GM23338 (cell line): ENCODE data around the gene GGA1. TPM values are rescaled to one million over a fixed set of nuclear protein-coding genes. Genes with fewer than 3 reads are reported as not detected.

ENCODE experiments used
- ATAC-seq: fragments of 200-7000 bp; cut with Tn5 transposase; 3 replicates; pipeline ENCODE4 v1.9.1; 2020
- DNase-seq: peaks from one replicate; pipeline ENCODE4 v3.0.0-alpha.2; 2015; ENCODE audit warnings: low spot score
- H2AFZ ChIP-seq: fragments of 200-600 bp; sonication (generic); 2 replicates; pipeline ENCODE4 v1.8.0; 2016; ENCODE audit warnings: antibody characterized with exemption, mild to moderate bottlenecking, moderate library complexity
- H3F3A ChIP-seq: fragments of 200-600 bp; sonication (generic); replicated peaks from 2 replicates; pipeline ENCODE4 v1.8.0; 2017; ENCODE audit warnings: antibody characterized with exemption, mixed run types, low read depth
- H3K27ac ChIP-seq: fragments of 200-600 bp; sonication (generic); 2 replicates; pipeline ENCODE4 v1.6.1; 2016; ENCODE audit warnings: low read depth
- H3K27me3 ChIP-seq: fragments of 200-600 bp; sonication (generic); 2 replicates; pipeline ENCODE4 v1.8.0; 2016; ENCODE audit warnings: mild to moderate bottlenecking, mixed run types, moderate library complexity; ENCODE audit not compliant: insufficient read depth
- H3K36me3 ChIP-seq: fragments of 200-600 bp; sonication (generic); 2 replicates; pipeline ENCODE4 v1.8.0; 2016; ENCODE audit warnings: mild to moderate bottlenecking; ENCODE audit not compliant: insufficient read depth
- H3K4me1 ChIP-seq: fragments of 200-600 bp; sonication (generic); 2 replicates; pipeline ENCODE4 v1.8.0; 2016; ENCODE audit warnings: mild to moderate bottlenecking, moderate library complexity; ENCODE audit not compliant: insufficient read depth
- H3K4me2 ChIP-seq: fragments of 200-600 bp; sonication (generic); 2 replicates; pipeline ENCODE4 v1.7.1; 2017; ENCODE audit warnings: mixed run types
- H3K4me3 ChIP-seq: fragments of 200-600 bp; sonication (generic); 2 replicates; pipeline ENCODE4 v1.6.1; 2016; ENCODE audit warnings: mixed run types
- H3K79me2 ChIP-seq: fragments of 200-600 bp; sonication (generic); replicated peaks from 2 replicates; pipeline ENCODE4 v1.8.0; 2017; ENCODE audit warnings: mild to moderate bottlenecking; ENCODE audit not compliant: insufficient read depth
- H3K9me2 ChIP-seq: fragments of 200-600 bp; sonication (generic); 2 replicates; pipeline ENCODE4 v1.8.0; 2017; ENCODE audit not compliant: insufficient read depth
- H4K20me1 ChIP-seq: fragments of 200-600 bp; sonication (generic); replicated peaks from 2 replicates; pipeline ENCODE4 v1.8.0; 2017; ENCODE audit warnings: mild to moderate bottlenecking; ENCODE audit not compliant: insufficient read depth
- H3K27ac Mint-ChIP-seq: 2 replicates; pipeline ENCODE4 v1.8.0; 2020; ENCODE audit warnings: inconsistent platforms, mild to moderate bottlenecking, moderate library complexity, mixed read lengths
- H3K27me3 Mint-ChIP-seq: 3 replicates; pipeline ENCODE4 v1.8.0; 2022; ENCODE audit warnings: low read depth, mild to moderate bottlenecking, moderate library complexity, mixed read lengths, inconsistent platforms; ENCODE audit not compliant: insufficient read depth, poor library complexity
- H3K36me3 Mint-ChIP-seq: 3 replicates; pipeline ENCODE4 v1.8.0; 2021; ENCODE audit warnings: low read depth, mild to moderate bottlenecking, inconsistent platforms, moderate library complexity, mixed read lengths
- H3K4me1 Mint-ChIP-seq: 3 replicates; pipeline ENCODE4 v1.8.0; 2020; ENCODE audit warnings: mild to moderate bottlenecking, inconsistent platforms, mixed read lengths
- H3K4me3 Mint-ChIP-seq: 3 replicates; pipeline ENCODE4 v1.8.0; 2021; ENCODE audit warnings: moderate library complexity, mild to moderate bottlenecking, inconsistent platforms, mixed read lengths
- H3K9me3 Mint-ChIP-seq: 3 replicates; pipeline ENCODE4 v1.8.0; 2020; ENCODE audit warnings: moderate library complexity, mild to moderate bottlenecking, inconsistent platforms, mixed read lengths
- CREB1 ChIP-seq: fragments of 250-450 bp; sonication (Bioruptor Pico); IDR thresholded peaks from 2 replicates; pipeline ENCODE4 v1.5.0; 2020; ENCODE audit warnings: low read depth, mild to moderate bottlenecking, moderate library complexity
- ETS1 ChIP-seq: IDR thresholded peaks from 2 replicates; pipeline ENCODE4 v1.6.1; 2016; ENCODE audit warnings: antibody characterized with exemption
- EZH2 ChIP-seq: fragments of 200-600 bp; sonication (generic); IDR thresholded peaks from one replicate; pipeline ENCODE4 v1.8.0; 2017; ENCODE audit warnings: antibody characterized with exemption, mild to moderate bottlenecking, low read depth; ENCODE audit not compliant: unreplicated experiment
- EZH2phosphoT487 ChIP-seq: fragments of 200-600 bp; sonication (generic); IDR thresholded peaks from one replicate; pipeline ENCODE4 v1.8.1; 2018; ENCODE audit warnings: antibody characterized with exemption; ENCODE audit not compliant: unreplicated experiment
- JUNB ChIP-seq: IDR thresholded peaks from one replicate; pipeline ENCODE4 v1.6.1; 2016; ENCODE audit warnings: antibody characterized with exemption; ENCODE audit not compliant: unreplicated experiment
- NANOG ChIP-seq: IDR thresholded peaks from 2 replicates; pipeline ENCODE4 v1.6.1; 2016; ENCODE audit warnings: antibody characterized with exemption, borderline replicate concordance
- POLR2AphosphoS5 ChIP-seq: IDR thresholded peaks from 2 replicates; pipeline ENCODE4 v1.6.1; 2016; ENCODE audit warnings: antibody characterized with exemption, low read depth
- STAT1 ChIP-seq: IDR thresholded peaks from one replicate; pipeline ENCODE4 v1.6.1; 2016; ENCODE audit warnings: antibody characterized with exemption; ENCODE audit not compliant: unreplicated experiment
- ZNF114 ChIP-seq: fragments of 250-450 bp; sonication (Bioruptor Pico); IDR thresholded peaks from 2 replicates; pipeline ENCODE4 v1.5.0; 2020; ENCODE audit warnings: mild to moderate bottlenecking, moderate library complexity
- ZNF462 ChIP-seq: fragments of 250-450 bp; sonication (Bioruptor Pico); IDR thresholded peaks from 2 replicates; pipeline ENCODE4 v1.5.0; 2020; ENCODE audit warnings: mild to moderate bottlenecking, moderate library complexity
- polyA plus RNA-seq: library from polyadenylated mRNA; unstranded; fragments of >200 nt; fragmentation: Nextera tagmentation; extraction: Ambion mirVana; gene quantifications from 2 replicates; pipeline ENCODE4 v1.2.1, GENCODE V29; 2016
- total RNA-seq: library from RNA; depleted of rRNA; stranded (reverse); fragments of >200 nt; shearing (Covaris generic); gene quantifications from 2 replicates; pipeline ENCODE4 v1.2.3, GENCODE V29; 2014
- TF ChIP-seq, protein P1 (sequence below), 2 experiments: fragments of 200-600 bp in 1 of 2; sonication (generic) in 1 of 2; conservative IDR thresholded peaks; 2 replicates each; pipeline versions ENCODE4 v1.5.1 to v1.6.1; 2016 to 2017; ENCODE audit warnings: antibody characterized with exemption in 2 of 2, low read depth in 2 of 2, mild to moderate bottlenecking in 2 of 2, moderate library complexity in 1 of 2
- TF ChIP-seq, protein P2 (sequence below): IDR thresholded peaks from one replicate; pipeline ENCODE4 v1.6.1; 2018; ENCODE audit warnings: antibody characterized with exemption; ENCODE audit not compliant: unreplicated experiment

Gene GGA1
- total and polyA plus RNA-seq, 2 experiments from 2014 or later, result 36.9 to 57.1 TPM

GRCh38 chr22:37629928-37630327, 21.3 kb downstream of the GGA1 start:
- H3K79me2 ChIP-seq, result no peaks in the 10 kb centered on the region
- no peak overlapping the region for H3K4me3 ChIP-seq
- no peak overlapping the region for H3K27ac Mint-ChIP-seq
- TF ChIP-seq NANOG, result no peak
- TF ChIP-seq, protein P1, sequence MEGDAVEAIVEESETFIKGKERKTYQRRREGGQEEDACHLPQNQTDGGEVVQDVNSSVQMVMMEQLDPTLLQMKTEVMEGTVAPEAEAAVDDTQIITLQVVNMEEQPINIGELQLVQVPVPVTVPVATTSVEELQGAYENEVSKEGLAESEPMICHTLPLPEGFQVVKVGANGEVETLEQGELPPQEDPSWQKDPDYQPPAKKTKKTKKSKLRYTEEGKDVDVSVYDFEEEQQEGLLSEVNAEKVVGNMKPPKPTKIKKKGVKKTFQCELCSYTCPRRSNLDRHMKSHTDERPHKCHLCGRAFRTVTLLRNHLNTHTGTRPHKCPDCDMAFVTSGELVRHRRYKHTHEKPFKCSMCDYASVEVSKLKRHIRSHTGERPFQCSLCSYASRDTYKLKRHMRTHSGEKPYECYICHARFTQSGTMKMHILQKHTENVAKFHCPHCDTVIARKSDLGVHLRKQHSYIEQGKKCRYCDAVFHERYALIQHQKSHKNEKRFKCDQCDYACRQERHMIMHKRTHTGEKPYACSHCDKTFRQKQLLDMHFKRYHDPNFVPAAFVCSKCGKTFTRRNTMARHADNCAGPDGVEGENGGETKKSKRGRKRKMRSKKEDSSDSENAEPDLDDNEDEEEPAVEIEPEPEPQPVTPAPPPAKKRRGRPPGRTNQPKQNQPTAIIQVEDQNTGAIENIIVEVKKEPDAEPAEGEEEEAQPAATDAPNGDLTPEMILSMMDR (conservative IDR thresholded peaks at IDR 0.05; ENCODE audit: low read depth in 2 of 2), result no peak
- no peak for TF ChIP-seq ZNF114 (CRISPR knock-in tag)
- TF ChIP-seq CREB1 (CRISPR knock-in tag), result no peak
- TF ChIP-seq POLR2AphosphoS5, result no peak
- TF ChIP-seq ZNF462 (CRISPR knock-in tag), result no peak
- TF ChIP-seq, protein P2, sequence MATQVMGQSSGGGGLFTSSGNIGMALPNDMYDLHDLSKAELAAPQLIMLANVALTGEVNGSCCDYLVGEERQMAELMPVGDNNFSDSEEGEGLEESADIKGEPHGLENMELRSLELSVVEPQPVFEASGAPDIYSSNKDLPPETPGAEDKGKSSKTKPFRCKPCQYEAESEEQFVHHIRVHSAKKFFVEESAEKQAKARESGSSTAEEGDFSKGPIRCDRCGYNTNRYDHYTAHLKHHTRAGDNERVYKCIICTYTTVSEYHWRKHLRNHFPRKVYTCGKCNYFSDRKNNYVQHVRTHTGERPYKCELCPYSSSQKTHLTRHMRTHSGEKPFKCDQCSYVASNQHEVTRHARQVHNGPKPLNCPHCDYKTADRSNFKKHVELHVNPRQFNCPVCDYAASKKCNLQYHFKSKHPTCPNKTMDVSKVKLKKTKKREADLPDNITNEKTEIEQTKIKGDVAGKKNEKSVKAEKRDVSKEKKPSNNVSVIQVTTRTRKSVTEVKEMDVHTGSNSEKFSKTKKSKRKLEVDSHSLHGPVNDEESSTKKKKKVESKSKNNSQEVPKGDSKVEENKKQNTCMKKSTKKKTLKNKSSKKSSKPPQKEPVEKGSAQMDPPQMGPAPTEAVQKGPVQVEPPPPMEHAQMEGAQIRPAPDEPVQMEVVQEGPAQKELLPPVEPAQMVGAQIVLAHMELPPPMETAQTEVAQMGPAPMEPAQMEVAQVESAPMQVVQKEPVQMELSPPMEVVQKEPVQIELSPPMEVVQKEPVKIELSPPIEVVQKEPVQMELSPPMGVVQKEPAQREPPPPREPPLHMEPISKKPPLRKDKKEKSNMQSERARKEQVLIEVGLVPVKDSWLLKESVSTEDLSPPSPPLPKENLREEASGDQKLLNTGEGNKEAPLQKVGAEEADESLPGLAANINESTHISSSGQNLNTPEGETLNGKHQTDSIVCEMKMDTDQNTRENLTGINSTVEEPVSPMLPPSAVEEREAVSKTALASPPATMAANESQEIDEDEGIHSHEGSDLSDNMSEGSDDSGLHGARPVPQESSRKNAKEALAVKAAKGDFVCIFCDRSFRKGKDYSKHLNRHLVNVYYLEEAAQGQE, result no peak
- no peak for TF ChIP-seq JUNB
- TF ChIP-seq STAT1, result no peak
- TF ChIP-seq ETS1, result no peak
- no peak for TF ChIP-seq EZH2phosphoT487
- no peak for TF ChIP-seq EZH2
- peaks cover 16% of the 10 kb centered on the region for H3K4me1 Mint-ChIP-seq
- H3K36me3 ChIP-seq, result no peaks in the 10 kb centered on the region; the same call in 1 of the 2 replicates
- H3F3A ChIP-seq, result peaks cover 8% of the 10 kb centered on the region
- H3K9me2 ChIP-seq, result no peaks in the 10 kb centered on the region
- no peaks in the 10 kb centered on the region; the same call in 2 of the 3 replicates for H3K9me3 Mint-ChIP-seq
- H3K27me3 ChIP-seq, result no peaks in the 10 kb centered on the region
- no peaks in the 10 kb centered on the region for H4K20me1 ChIP-seq
- H3K4me1 ChIP-seq, result peaks cover 17% of the 10 kb centered on the region
- peaks cover 6% of the 10 kb centered on the region; the same call in 1 of the 3 replicates for H3K36me3 Mint-ChIP-seq
- ATAC-seq, result no peak
- DNase-seq, result no peak
- H3K27me3 Mint-ChIP-seq, result peaks cover 10% of the 10 kb centered on the region
- H2AFZ ChIP-seq, result no peak overlapping the region
- no peak overlapping the region for H3K27ac ChIP-seq
- no peak overlapping the region for H3K4me2 ChIP-seq
- no peak overlapping the region for H3K4me3 Mint-ChIP-seq
